HG02970 (cell line): ENCODE results near the gene TRPM2.

Experiments
- ATAC-seq: cut with Tn5 transposase; IDR thresholded peaks from one replicate; pipeline ENCODE4 v1.9.1; 2021; ENCODE audit warnings: mild to moderate bottlenecking, moderate library complexity, moderate number of reproducible peaks; ENCODE audit not compliant: unreplicated experiment, low FRiP score

TRPM2 gene

GRCh38 chr21:44455524-44456213 lies 102.2 kb downstream of the TRPM2 start:
- no peak for ATAC-seq

GRCh38 chr21:44456214-44456914 lies 102.9 kb downstream of the TRPM2 start:
- no peak for ATAC-seq

- no peak for ATAC-seq
Measured at GRCh38 chr21:44456915-44457736, 103.7 kb downstream of the TRPM2 start.

- no peak for ATAC-seq
Measured at GRCh38 chr21:44458971-44459711, 105.7 kb downstream of the TRPM2 start.

- ATAC-seq: no peak
Measured at GRCh38 chr21:44459712-44460440, 106.5 kb downstream of the TRPM2 start.

- ATAC-seq: no peak
Measured at GRCh38 chr21:44460441-44460755, 107.0 kb downstream of the TRPM2 start.

- ATAC-seq: no peak
Measured at GRCh38 chr21:44461005-44461404, 107.6 kb downstream of the TRPM2 start.

GRCh38 chr21:44461464-44462001 lies 108.1 kb downstream of the TRPM2 start:
- no peak for ATAC-seq

- no peak for ATAC-seq
Measured at GRCh38 chr21:44462086-44462833, 108.8 kb downstream of the TRPM2 start.

- ATAC-seq: no peak
Measured at GRCh38 chr21:44462834-44463200, 109.4 kb downstream of the TRPM2 start.

GRCh38 chr21:44463724-44464123 lies 110.3 kb downstream of the TRPM2 start:
- no peak for ATAC-seq

- no peak for ATAC-seq
Measured at GRCh38 chr21:44464351-44464750, 110.9 kb downstream of the TRPM2 start.

GRCh38 chr21:44466351-44466954 lies 113.0 kb downstream of the TRPM2 start:
- ATAC-seq: no peak

- no peak for ATAC-seq
Measured at GRCh38 chr21:44466996-44467858, 113.8 kb downstream of the TRPM2 start.

- ATAC-seq: no peak
Measured at GRCh38 chr21:44467859-44468195, 114.4 kb downstream of the TRPM2 start.

GRCh38 chr21:44471341-44471740 lies 117.9 kb downstream of the TRPM2 start:
- ATAC-seq: no peak

GRCh38 chr21:44471996-44472395 lies 118.6 kb downstream of the TRPM2 start:
- no peak for ATAC-seq
